NCI-H69 (cell line): ENCODE measurements around the gene SLC35E1.
"Not testable (repeated sequence)": the region's sequence is repeated elsewhere in the genome, so short reads cannot be mapped to it uniquely, and the experiment has no call there.

Experiments
- DNase-seq: peaks from one replicate; lab custom pipeline; 2025; lab: John Stamatoyannopoulos, UW

SLC35E1 gene

DNA sequence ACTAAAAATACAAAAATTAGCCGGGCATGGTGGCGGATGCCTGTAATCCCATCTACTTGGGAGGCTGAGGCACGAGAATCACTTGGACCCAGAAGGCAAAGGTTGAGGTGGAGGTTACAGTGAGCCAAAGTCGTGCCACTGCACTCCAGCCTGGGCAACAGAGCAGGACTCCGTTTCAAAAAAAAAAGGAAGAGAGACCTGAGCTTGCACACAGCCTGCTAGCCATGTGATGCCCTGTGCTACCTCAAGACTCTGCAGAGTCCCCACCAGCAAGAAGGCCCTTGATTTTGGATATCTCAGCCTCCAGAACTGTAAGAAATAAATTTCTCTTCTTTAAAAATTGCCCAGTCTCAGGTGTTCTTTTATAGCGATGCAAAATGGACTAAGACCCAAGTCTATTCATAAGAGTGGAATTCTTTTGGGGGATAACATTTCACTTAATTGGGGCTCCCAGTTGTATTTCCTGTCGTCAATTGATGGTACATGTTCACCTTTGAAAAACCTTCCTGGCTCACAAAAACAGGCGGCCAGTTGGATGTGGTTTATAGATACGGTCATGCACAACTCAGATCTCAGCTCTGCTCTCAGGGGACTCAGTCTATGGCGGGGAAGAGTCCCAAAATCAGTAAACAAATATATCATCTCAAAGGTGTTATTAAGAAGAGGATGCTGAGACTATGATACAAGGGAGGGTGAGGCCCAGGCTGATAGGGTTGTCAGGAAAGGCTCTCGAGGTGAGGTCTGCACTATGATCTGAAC is 27.6 kb downstream of the SLC35E1 start:
- DNase-seq, result no peak

DNA sequence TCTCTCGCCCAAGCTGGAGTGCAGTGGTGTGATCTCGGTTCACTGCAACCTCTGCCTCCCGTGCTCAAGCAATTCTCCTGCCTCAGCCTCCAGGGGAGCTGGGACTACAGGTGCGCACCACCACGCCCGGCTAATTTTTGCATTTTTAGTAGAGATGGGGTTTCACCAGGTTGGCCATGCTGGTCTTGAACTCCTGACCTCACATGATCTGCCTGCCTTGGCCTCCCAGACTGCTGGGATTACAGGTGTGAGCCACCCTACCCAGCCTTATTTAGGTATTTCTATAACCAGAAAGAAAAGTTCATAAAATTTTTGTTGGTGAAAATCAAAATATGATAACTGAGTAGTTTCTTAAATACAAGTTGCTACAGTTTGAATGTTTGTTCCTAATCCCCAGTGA is 28.5 kb downstream of the SLC35E1 start:
- not testable (repeated sequence) for DNase-seq

DNA sequence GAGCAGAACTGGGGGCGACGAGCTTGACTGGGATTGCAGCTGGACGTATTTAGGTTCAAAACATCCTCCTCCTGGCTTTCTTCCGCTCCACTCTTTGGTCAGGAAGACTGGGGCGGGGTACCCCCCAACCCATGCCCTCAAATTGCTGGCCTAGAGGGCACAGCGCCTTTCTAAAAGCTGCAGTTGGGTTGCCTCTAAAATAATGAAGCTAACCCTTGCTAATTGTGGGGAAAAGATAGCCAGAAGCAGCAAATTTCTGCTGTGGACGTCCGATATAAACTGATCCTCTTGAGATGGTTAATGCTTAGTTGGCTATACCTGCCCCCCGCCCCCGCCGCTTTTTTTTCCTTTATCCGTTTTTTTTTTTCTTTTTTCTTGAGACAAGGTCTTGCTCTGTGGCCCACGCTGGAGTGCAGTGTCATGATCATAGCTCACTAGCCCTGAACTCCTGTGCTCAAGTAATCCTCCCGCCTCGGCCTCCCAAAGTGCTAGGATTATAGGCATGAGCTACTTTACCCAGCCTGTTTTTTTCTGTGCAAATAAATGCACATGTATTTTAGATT is 29.2 kb downstream of the SLC35E1 start:
- DNase-seq, result peak; percentile 27

DNA sequence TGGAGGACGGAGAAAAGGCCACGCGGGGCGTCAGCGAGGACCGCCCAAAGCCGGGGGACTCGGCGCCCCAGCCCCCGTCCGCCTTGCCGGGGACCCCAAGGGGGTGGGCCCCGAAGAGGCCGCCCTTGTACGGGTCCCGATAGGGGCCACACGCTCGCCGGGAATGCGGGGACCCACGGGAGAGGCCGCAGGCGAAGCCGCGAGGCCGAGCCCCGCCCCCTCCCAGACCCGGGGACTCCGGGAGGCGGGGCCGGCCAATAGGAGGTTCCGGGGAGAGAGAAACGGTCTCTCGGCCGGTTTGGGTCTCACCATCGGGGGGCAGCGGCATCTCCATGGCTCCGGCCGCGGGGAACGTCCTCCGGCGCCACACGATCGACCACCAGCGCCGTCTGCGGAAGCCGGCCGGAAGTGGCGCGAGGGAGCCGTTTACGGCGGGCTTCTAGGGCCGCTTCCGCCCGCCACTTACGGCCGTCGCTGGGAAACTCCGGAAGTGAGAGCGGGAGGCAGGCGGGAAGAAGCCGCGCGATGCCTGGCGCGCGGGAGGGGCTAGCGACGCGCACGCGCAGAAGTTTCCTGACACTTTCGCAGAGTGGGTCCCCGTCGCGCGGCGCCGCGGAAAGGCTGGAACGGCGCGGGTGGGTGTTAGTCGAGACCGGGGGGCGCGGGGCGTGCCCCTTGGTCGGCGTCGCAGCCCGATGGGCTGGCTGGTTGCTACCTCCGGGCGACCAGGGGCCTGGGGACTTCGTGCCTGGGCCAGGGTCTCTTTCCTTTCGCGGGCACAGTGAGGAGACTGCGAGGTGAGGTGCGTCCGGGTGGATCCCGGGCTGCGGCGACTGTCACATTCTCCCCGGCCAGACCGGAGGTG is 29.9 kb downstream of the SLC35E1 start, which contains the start of gene CHERP:
Gene CHERP, minus strand, starts transcription at position 393 of the 865 bp plus-strand sequence. Its CDS starts 59 bp downstream, at position 334.
- DNase-seq, result peak; percentile 98

DNA sequence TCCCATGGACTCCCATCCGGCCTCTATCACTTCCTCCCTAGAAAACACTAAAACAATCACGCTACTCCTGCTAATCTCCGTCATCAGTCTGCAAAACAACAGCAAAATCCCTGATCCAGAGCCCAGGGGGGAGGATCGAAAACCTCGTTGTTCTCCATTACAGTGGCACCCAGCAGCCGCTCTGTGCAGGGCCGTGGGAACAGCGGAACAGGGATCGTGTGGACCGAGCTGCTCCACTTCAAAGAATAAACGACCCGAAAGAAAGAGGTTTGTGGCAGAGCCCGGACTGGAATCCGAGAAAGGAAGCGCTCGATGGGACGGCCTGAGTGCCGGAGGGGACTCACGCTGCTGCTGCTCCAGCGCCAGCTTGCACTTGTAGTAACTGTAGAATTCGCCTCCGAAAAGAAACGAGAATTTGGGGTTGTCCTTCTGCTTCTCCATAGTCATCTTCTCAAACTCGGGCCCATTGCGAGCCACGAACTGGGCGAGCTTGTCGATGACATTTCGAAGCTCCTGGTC is 30.6 kb downstream of the SLC35E1 start:
- DNase-seq, result peak; percentile 45

DNA sequence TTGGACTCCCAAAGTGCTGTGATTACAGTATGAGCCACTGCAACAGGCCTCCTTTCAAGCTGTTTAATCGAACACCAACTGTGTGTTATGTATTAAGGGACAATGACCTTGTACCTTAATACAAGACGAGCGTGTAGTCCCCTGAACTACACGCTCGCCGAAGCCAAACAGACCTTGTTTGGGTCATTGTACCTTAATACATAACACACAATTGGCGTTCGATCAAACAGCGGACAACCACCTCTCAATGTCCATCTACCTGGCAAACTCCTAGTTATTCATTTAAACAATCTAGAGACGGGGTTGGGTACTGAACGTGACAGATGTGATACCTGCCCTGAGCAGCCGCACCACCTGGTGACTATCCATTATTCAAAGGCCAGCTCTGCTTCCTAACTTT is 31.3 kb downstream of the SLC35E1 start:
- DNase-seq, result no peak

DNA sequence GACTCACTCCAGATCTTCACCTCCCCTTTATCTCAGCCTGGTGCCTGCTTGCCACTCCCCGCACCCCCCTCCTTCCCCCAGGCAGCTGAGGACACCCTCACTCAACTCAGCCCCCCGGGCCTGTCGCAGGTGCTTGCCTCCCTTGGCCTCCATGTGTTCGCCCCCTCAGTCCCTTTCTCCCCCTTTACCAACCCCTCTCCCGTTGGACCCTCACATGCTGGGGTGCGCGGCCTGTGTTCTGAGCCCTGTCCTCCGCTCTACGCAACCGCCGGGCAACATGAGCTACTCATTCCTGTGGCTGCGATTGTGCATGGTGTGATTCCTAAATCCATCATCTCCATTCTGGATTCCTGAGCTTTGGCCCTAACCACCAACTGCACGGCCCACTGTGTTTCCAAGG is 35.1 kb downstream of the SLC35E1 start:
- DNase-seq, result no peak

DNA sequence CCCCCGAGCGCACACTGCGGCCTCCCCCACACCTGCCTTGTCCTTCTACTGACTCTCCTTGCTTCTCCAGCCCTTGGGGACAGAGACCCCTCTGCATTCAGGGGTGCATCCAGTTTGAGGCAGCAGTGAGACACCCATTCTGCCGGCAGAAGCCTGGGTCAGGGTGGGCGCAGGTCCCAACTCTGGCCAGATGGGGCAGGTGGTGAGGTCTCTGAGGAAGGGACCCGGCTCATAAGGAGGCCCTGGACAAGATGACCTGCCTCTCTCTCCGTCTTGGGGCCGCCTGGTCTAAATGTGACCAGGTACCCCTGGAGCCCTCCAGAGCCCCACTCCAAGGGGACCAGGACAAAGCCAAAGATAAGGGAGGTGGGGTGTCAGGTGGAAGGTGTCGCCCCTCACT is 36.1 kb downstream of the SLC35E1 start:
- no peak for DNase-seq

DNA sequence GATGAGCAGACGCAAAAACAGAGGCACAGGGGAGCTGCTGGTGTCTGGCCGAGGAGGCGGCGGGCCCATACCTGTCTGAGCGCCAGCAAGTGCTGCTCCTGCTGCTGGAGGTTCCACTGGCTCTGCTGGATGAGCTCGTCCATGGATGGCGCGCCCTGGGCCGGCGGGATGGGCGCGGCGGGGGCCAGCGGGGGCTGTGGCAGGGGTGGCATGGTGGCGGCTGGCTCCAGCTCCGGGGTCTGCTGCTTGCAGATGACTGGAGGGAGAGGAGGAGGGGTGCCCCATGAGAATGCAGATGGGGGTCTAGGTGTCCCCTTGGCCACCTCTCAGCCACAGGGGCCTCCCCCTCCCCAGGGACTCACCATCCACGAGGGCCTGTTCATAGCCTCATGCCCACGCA is 36.8 kb downstream of the SLC35E1 start:
- no peak for DNase-seq

DNA sequence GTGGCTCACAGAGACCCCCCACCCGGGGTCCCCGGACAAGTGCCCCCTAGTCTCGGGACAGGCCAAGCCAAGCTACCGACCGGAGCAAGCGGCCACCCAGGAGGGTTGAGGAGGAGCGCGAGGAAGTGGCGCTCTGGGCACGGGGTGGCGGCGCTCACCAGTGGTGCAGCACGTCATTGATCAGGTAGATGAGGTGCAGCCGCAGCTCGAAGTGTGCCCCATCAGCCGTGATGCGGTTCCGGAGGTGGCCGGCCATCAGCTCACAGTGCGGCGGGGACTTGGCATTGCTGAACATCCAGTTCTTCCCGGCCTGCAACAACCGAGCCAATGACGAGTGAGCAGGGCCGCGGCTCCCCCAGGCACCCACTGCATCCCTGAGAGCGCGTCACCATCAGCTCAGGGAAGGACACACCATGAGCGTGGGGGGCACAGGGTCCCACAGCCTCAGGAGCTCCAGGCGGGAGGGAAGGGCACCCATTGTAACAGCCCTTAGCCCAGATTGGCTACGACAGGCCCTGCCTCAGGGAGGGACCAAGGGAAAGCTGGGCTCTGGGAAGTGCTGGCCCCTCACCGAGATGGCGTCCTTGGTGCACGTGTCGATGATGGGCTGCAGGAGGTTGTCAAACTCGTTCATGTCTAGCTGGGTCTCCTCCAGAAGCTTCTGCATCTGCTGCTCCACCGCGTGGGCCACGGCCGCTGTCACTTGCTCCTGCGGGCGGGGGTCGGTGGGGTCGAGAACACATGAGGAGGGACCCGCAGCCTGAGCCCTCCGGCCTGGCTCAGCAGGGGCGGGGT is 39.6 kb downstream of the SLC35E1 start:
- no peak for DNase-seq

DNA sequence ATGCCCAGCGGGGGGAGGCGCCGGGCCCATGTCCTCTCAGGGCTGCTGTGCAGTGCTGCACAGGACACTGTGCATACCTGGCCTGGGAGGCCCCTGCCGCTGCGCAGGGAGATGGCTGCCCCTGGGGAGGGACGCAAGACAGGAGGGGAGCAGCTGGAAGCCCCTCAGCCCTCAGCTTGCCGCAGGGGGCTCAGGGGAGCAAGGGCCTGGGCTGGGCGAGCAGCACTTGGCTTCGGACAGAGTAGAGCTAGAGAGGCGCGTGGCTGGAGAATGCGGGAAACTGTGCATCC is 40.9 kb downstream of the SLC35E1 start:
- DNase-seq, result no peak

DNA sequence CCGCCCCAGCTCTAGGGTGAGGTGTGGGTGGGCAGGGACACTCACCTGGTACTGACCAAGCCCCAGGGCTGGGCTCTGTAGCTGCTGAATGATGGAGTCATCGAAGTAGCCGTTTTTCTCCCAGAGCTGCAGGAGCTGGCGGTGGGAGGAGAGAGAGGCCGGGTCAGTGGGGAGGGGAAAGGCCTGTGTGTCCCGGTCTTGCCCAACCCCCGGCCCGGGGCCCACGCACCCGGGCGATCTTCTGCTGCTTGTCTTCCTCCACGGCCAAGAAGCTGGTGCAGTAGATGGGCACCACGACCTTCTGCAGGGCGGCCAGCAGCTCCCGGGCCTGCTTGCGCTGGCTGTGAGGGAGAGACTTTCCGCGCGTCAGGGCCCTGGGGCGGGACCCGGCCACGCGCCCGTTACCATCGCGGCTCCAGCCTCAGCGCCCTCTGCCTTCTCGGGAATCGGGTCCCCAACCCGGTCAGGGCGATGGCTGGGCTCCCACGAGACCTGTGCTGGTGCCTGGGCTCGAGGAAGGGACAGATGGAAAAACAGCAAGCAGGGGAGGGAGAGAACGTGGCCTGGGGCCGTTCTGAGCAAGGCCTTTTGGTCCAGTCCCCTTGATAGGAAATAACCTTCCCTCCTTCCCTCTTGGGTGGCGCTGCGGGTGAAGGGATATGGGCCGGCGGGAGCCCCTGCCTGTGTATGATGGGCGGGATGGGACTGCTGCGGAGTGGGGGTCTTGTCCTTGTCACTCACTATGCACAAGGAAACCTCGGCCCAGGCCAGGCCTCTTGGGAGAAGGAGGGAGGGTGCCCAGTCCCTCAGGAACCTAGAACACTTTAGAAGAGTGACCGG is 41.5 kb downstream of the SLC35E1 start:
- no peak for DNase-seq

DNA sequence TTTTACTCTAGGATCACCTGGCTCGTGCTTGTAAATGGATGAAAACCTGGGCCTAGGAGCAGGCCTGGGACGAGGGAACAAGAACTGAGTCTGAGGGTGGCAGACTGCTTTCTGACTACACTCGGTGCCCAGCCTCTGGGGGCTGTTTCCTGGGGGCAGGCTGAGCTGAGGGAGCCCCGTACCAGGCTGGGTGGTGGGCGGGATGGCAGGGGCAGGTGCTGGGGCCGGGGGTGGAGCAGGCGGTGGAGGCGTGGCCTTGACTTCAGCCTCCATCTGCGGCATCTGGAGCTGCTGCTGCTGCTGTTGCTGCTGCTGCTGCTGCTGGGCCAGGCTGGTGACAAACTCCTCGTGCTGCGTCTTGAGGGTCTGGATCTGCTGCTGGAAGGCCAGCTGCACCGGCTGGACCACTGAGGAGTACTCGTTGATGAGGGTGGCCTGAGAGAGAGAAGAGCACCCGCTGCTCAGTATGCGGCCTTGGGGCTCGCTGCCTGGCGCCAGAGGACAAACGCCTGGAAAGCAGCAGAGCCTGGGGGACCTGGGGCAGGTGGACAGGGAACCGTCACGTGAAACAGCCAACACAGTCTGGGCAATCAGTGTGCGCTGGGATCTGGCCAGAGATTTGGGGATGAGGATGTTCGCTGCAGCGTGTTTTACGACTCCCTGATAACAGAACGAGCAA is 42.6 kb downstream of the SLC35E1 start:
- DNase-seq, result no peak

DNA sequence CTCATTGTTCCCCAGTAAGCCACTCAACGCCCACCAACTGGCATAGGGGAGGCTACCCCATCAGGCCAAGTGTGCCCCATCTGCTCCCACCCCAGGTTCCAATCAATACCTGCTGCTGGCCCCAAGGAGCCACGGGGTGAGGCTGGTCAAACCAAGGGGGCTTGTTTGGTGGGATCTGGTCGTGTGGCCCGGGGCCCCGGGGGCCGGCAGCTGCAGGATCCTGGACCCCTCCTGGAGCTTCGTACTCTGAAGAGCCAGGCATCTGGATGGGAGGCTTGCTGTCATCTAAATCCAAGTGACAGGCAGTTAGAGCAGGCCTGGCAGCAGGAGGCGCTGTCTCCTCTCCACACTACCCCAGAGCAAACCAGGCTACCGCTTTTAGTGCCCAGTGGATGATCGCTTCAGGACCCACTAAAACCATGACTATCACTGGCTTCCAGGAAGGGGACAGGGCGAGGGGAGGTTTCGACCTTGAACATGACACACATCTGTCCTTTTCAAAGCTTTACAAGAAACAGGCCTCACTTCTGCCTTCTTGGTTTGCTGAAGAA is 44.2 kb downstream of the SLC35E1 start:
- DNase-seq, result peak; percentile 13

DNA sequence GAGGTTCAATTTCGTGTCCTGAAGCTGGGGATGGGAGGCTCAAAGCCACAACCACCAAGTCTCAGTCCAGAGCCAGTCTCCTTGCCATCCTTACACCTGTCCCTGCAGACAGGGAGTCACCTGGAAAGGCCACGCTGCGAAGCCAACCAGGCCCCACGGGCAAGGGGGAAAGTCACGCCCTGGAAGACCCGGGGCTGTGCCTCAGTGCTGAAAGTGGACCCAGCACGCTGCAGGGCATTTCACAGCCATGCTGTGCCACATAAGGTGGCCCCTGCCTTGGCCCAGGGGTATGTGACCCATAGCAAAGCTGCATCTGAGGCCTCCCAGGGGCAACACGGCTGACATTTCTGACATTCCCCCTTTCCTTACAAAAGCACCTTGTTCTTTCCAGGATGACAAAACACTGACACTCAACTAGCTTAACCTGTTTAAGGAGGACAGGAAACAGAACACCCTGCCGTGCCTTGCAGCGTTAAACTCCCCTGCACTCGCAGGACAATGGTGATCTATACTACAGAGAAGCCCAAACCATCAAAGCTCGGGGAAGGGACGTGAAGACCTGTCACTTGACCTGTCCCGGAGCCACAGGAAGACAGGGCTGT is 44.8 kb downstream of the SLC35E1 start:
- no peak for DNase-seq

DNA sequence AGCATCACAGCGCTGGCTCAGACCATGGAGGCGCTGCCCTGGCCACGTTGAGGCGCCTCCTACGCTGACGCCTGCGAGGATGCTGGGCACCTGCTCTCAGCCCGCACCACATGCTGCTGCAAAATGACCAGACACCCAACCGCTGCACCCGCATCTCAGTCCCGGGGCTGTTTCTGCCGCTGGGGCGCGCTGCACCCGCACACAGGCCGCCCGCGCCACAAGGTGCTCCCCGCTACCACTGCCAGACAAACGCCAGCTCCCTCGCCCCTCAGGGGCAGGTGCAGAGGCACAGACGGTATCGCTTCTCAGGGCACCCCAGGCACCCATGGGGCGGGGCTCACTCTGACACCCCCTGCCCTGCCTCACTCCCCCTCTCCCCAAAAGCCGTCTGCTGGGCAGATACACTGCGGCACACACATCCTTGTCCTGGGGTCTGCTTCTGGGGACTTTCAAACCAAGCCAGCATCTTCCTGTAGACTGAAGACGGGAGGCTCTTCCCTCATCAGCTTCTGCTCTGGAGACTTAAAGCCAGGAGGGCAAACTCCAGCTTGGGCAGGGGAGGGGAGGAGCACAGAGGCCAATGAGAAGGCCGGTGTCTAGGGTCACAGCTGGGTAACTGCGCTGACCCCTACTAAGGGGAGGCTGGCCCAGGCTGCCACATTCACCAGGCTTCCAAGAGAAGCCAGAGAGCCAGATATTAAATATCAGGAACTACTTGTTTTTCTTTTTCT is 46.3 kb downstream of the SLC35E1 start:
- DNase-seq, result no peak

DNA sequence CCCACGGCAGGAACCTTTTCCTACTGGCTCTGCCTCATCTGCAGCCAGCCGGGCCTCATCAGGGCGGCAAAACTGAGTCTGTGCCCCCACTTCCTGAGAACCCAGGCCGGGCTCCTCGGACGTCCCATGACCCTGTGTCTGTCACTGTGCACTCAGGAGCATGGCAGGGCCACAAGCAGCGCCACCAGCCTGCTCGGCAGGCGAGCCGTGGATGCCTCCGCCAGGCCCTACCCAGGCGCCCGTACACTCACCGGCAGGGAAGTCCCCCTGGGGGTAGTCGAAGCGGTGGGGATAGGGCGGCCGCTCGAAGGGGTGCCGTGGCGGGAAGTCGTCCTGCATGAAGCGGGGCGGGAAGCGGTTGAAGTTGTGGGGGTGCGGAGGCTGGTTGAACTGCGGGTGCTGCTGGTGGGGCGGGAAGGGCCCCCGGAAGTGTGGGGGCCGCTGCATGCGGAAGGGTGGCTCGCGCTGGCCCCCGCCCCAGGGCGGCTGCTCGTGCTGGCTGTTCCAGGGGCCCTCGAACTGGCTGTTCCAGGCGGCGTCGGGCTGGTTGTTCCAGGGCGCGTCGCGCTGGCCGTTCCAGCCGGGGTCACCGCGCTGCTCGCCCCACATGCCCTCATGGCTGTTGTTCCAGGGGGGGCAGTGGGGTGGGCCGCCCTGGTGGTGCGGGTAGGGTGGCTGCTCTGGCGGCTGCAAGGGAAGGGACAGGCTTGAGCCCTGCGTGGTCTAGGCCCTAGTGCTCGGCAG is 47.1 kb downstream of the SLC35E1 start:
- DNase-seq, result no peak
